GM19035 (cell line): Measurements from ENCODE around the gene SMIM31.

Experiments
- ATAC-seq: cut with Tn5 transposase; IDR thresholded peaks from one replicate; pipeline ENCODE4 v1.9.1; 2021; ENCODE audit not compliant: unreplicated experiment

The SMIM31 gene

DNA sequence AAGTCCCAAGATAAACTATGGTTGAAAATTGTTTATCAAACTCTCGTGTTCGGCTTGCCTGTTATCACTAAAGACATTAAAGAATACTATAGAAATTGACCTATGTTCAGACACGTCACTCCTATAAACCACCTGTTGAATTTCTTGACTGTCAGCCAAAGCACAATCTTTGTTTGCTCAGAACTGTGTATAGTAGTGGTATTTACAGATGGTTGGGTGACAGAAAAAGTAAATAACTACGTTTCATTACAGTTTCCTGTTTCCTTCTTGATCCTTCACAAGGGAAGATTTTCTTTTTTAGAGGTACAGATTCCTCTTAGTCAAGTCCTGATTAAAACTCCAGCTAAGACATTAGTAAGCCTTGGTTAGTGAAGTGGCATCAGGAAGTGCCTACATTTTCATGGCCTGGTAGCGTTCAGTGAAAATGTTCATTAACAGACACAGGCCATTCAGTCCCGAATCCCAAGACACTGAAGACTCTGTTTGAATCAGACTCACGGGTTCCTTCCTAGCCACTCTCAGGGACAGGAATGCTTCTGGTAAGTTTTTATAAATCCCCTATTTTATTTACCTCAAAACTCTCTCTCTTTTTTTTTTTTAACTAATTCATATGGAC lies at the start of gene SMIM31:
Gene SMIM31 (plus strand): TSS at position 259 of the 616 bp plus-strand sequence. CDS start 16,313 bp downstream, outside the sequence.
- no peak for ATAC-seq

DNA sequence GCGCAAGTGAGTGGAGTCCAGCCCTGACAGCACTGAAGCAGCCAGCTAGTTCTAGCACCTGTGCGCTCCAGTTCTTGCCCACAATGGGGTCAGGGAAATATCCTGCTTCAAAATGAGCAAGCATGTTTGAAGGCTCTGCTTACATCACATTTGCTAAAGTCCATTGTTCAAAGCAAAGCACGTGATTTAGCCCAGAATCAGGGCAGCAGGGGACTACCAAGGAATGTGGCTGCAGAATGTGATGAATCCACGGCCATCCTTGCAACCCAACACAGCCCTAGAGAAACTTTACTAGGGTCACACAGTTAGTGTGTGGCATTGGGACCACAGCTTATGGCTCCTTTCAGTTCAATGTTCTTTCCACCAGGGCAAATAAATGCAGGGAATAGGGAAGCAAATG lies 47.3 kb upstream of the SMIM31 start:
- ATAC-seq: no peak

DNA sequence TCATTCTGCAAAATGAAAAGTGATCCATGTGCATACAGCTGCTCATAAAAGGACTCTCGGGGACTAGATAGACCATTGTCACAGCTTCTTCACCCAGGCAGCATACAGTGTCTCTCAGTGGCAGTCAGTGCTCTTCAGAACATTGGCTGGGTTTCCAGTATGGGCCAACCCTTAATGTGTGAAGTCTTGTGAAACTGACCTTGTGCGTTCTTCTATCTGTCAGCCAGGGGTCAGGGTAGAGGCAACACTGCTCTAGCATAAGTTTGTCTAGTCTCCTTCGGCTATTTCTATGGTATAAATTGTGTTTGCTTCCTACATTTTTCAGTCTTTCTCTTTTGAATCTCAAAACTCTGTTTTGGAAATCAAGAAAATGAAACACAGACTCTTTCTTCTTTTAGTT lies 37.0 kb upstream of the SMIM31 start:
- no peak for ATAC-seq

DNA sequence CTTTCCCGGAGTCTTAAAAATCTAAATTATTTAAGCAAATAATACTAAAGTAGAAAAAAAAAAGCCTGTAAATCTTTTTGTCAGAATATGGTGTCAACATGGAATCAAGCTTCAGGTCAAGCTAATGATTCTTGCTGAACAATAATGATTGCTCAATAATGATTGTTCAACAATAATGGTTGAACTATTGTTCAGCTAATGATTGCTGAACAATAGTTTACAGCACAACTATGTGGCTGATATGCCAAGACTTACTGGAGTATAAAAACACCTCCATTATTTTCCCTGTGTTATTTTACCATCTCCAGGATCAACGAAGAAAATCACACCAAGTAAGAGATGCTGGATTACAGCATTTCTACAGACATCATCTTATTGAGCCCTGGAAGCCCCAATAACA lies 35.1 kb upstream of the SMIM31 start:
- ATAC-seq: no peak

DNA sequence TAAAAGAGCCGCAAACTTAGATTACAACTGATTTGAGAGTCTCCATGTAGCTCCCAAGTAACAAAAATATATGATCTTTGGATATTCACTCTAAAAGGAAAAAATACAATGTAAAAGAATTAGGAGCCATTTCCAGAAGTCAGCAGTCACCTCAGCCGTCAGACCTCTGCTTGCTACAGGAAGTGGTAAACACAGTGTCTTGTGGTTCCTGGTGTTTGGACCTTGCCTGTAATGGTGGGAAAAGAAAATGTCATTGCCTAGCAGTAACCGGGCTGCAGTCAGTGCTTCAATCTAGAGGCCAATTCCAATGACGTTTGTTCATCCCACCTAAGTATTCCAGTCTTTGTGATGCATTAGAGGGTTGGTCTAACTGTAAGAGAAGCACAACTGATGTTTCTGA lies 28.9 kb upstream of the SMIM31 start:
- no peak for ATAC-seq

DNA sequence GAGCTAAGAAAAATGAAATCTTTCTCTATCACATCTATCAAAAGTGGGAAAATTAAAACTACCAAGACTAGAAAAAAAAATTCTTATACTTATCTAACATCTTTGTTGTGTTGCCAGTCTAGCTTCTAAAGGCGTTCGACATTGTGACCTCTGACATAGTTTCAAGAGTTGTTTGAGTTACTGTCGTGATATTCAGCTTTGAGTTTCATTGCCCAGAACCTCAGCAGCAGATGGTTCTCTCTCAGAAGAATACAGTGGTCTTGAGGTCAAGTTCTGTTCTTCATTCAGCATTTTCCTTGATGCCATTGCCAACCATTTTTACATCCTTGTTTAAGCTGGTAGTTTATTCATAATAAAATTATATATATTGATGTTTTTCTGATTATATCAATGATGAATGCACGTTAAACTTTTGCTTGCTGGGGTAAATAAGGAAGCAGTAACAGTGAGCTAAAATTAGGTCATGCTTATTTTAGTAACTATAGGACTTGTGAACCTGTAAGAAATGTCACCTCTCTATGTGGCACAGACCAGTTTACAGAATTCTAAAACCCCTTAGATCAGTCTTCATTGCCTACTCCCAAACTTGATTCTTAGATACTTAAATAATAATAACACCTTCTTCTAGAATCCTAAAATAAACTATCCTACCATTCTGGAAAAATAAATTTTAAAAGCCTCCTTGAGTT lies 23.1 kb upstream of the SMIM31 start:
- no peak for ATAC-seq

DNA sequence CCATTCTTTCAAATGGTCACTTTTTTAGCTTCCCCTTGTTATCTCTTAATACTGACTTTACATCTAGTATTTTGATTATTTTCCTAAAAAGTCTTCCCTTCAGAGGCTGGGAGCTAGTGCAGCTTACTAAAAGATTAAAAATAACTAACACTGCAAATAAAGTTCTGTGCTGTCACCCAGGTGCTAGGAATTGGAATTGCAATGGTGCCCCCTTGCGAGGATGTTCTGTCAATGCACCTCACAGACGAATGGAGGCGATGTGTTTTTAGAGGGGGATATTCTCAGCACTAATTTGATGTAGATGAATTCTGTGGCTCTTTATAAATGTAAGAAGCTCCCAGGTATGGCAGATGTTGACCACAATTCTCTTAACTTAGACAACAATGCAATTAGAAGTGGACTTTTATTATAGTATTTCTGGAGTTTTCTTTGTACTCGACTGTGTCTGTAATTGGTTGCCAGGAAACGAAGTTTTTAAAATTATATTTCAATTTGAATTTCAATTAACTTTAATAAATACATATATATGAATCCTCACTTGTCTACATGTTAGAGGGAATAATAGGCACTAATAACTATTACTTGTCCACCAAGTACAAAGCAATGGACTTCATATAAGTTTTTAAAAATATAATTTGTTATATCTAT lies 22.0 kb upstream of the SMIM31 start:
- peak; percentile 66 for ATAC-seq

DNA sequence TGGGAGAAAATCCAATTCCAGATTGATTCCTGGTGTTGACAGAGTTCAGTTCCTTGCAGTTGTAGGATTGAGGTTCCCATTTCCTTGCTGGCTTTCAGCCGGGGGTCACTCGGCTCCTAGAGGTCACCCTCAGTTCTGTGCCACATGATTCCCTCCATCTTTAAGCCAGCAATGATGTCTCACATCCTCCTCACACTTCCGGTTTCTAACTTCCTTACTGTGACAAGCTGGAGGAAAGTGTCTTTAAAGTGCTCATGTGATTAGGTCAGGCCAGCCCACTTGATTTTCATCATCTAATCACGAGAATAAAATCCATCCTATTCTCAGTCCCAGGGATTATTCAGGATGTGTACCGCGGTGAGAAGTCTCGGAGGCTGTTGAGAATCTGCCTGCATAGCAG lies 19.4 kb upstream of the SMIM31 start:
- no peak for ATAC-seq

DNA sequence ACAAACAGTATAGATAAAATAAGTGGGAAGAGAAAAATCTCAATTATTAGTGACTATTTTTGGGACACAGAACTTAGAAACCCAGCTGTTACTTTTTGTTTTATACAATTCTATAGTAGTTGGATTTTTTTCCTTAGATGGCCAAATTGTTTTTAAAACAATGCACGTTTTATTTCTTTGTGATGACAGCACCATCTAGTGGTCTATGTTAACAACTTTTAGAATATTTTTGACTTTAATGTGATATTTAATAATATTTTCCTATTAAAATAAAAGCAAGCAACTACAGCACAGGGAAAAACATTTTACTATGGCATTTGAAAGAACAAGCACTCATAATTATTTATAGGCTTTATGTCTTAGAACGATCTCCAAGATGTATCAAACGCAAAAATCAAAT lies 5.6 kb upstream of the SMIM31 start:
- ATAC-seq: no peak

DNA sequence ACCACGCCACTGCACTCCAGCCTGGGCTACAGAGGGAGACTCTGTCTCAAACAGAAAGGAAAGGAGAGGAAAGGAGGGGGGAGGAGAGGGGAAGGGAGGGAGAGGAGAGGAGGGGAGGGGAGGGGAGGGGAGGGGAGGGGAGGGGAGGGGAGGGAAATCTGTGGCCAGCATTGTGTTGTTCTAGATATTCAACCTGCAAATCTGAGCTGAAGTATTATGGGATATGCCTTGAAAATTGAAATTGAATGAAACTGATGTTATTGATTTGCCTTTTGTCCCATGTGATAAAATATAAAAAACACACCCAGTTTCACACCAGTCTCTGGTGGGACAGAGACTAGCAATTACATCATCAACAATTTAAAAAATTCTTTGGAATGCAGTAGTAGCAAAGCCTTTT lies 1.5 kb downstream of the SMIM31 start:
- ATAC-seq: no peak

DNA sequence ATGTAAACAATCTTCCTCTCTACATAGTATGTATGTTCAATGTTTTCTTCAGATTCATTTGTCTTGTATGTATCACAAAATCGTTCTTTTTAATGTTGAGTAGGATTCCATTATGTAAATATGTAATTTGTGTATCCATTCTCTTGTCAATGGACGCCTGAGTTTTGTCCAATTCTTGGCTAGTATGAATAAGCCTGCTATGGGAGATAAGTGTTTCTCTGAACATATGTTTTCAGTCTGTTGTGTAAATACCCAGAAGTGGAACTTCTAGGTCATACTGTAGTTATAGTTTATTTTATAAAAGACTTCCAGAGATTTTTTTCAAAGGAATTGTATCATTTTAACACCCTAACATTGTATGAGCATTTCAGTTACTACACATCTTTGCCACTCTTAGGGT lies 2.8 kb downstream of the SMIM31 start:
- ATAC-seq: no peak

DNA sequence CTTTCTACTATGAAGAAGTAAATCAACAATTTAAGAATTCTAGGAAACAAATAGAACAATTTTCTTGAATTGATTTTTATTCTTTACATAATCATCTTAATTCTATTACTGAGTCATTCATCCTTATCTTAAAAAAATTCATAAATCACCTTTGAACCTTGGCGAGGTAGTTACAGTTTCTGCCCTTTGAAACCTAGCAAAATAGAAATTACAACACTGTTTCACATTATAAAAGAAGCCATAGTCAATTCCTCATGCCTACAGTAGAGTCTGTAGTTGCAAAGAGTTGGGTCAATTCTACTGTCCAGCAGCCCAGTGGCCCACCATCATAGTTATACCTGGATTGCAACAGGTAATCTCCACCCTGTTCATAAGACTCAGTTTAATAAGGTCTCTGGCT lies 7.3 kb downstream of the SMIM31 start:
- no peak for ATAC-seq

DNA sequence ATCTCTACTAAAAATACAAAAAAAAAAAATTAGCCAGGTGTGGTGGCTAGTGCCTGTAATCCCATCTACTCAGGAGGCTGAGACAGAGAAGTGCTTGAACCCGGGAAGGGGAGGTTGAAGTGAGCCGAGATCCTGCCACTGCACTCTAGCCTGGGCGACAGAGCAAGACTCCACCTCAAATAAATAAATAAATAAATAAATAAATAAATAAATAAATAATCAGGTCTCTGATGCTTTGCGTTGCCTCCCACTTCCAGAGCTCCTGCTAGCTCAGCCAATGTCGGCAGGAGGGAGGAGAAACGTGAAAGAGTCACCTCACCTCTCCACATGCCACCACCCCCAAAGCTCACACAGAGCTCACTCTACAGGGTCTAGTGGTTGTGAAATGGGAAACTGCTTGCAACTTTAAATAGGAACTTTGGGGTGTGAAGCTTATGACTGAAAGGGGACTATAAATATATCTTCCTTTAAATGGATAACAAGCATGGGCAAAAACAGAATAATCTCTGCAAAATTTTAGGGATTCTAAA lies 7.9 kb downstream of the SMIM31 start:
- no peak for ATAC-seq

DNA sequence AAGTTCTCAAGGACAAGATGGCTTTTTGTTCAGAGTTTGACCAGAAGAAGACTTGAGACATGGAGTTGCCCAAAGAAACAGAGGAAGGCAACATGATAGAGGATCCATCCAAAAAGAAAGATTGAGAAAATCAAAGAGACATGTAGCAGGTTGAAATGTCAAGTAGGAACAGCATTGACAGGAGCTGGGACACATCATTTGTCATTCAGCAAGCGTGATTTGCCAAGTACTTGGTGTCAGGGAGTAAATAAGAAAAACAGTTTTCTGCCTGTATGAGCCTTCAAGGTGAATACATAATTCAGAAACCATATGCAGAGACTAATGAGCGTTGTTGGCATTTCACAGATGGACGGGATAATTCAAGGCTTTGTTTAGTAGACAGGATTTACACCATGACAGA lies 11.2 kb downstream of the SMIM31 start:
- no peak for ATAC-seq

DNA sequence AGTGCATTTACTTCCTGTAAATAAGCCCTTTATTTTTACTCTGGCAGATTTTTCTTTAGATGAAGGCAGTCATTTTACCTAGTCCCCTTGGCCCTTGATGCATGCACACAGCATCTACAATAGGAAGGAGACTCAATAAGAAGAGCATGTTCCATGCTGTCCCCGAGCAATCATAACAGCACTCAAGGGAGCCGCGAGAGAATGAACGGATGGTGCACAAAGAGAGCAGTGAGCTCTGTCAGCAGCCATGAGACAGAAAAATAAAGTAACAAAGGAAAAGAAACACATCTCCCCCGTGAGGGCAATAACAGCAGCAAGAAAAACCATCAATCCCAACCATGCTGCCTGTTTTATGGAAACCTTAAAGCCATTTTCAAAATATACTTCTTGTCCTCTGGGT lies 11.9 kb downstream of the SMIM31 start:
- no peak for ATAC-seq

DNA sequence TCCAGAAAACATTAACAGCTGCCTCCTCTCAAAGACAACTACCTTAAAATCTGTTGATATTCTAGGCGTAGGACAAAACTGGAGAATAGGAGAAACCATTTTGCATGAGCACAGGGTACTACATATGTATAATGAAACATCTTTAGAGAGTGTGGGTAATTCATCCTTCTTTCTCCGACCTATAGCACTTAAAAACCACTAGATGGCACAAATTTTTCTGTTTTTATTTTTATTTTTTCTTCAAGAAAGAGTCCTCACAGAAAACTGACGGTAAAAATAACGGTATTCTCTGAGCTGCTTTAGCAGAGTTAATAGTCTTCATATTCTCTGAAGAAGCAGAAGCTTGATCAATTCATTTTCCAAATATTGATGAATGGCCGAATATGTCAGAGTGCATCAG lies 14.6 kb downstream of the SMIM31 start:
- ATAC-seq: peak; percentile 71

DNA sequence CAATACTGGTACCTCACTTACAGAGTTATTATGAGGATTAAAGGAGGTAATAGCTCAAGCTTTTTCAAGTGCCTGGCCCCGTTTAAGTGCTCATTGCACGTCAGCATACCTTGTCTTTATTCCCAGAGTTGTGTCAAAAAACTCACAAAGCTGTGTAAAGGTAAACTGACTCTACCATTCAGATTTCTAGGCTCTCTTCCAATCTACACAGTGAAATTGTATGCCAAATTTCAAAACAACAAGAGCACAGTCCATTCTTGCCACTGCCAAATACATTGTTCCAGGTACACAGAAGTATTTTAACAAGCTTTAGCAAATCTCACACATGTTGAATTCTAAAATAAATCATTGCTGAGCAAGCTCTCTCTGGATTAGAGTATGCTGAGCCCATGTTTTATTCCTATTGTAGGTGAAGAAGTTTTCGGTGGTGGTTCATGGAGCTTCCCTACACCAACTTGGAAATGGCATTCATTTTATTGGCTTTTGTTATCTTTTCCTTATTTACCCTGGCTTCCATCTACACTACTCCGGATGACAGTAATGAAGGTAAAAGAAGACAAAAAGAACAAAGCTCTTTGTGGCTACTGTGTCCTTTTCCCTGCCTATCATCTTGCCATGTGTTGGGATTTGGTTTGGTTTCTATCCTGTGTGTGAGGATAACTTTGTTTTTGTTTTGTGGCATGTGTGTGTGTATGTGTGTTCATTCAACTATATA lies 16.2 kb downstream of the SMIM31 start:
- ATAC-seq: no peak

DNA sequence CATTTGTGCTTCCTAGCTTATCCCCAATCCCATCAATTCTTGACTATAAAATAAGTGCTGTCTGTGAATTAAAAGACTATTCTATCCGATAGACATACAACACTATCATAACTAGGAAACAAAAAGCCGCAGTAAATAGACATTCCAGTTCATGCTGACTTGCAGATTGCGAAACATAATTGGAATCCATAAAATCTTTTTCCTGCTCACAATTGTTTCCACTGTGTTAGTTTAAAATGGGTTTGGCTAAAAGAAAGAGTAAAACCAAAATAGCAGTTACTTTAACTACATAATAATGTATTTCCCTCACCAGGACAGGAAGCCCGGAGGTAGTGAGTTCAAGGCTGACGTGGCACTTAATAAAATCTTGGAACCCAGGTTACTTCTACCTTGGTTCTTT lies 17.2 kb downstream of the SMIM31 start:
- no peak for ATAC-seq

DNA sequence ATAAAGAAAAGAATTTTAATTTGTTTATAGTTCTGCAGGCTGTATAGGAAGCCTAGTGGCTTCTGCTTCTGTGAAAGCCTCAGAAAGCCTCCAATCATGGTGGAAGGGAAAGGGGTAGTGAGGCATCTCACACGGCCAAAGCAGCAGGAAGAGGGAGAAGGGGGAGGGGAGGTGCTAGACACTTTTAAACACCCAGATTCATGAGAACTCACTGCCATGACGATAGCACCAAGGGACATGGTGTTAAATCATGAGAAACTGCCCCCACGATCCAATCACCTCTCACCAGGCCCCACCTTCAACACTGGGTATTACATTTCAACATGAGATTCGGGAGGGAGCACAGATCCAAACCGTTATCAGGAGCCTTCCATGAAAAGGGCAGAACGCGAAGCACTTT lies 18.1 kb downstream of the SMIM31 start:
- no peak for ATAC-seq

DNA sequence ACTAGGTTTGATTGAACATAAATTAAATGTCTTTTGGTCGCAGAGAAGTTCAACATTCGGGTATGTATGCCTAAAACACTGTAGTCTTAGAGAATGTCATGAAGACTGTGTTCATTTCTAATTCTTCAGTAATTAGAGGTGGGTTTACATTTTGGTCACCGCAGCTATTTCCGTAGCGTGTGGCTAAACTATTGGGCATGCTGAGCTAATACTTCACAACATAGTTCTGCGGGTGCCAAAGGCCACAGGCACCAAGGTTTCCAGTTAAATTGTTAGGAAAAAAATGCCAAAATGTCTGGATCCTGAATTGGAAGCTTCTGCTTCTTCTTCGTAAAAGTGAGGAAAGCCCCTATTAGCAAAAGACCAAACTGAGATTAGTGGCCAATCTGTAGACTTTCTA lies 25.1 kb downstream of the SMIM31 start:
- ATAC-seq: no peak

DNA sequence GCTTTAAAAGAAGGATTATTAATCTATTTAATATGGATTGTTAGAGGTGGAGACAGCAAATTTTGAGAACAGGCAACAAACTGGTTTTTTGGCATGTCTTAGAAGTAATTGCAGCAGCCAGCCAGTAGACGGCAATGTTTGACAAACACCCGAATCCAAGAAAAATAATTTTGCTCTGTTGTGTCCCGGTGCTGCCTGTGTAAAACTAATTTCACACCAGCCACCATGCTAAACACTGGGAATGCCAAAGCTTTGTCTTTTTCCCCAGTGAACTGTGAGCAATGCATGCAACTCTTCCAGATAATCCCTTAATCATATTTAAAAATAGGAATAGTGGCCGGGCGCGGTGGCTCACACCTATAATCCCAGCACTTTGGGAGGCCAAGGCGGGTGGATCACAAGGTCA lies 25.9 kb downstream of the SMIM31 start:
- peak; percentile 73 for ATAC-seq

DNA sequence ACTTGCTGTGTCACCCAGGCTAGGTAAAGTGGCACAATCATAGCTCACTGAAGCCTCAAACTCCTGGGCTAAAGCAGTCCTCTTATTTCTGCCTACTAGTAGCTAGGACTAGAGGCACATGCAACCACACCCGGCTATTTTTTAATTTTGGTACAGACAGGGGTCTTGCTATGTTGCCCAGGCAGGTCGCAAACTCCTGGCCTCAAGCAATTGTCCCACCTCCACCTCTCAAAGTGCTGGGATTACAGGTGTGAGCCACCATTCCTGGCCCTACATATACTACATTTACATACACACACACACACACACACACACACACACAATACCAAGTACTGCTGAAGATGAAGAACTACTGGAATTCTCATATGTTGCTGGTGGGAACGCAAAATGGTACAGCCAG lies 26.9 kb downstream of the SMIM31 start:
- ATAC-seq: no peak
